Endothelial cell of umbilical vein (primary cell): ENCODE data around the gene BMPR1A.
A peak's percentile ranks its signal among the peaks of the same experiment; 100 is the strongest.

Experiments used
- CTCF ChIP-seq, 2 donors: IDR thresholded peaks; 1 replicate in 1 of 2; 2 replicates in 1 of 2; pipeline ENCODE4 v1.5.1; 2011; ENCODE audit warnings: low read length in 2 of 2, mild to moderate bottlenecking in 2 of 2, moderate library complexity in 2 of 2, control low read depth in 1 of 2, inconsistent platforms in 1 of 2, low read depth in 1 of 2; ENCODE audit not compliant: insufficient read depth in 1 of 2; ENCODE audit errors: extremely low read depth in 1 of 2
- EZH2 ChIP-seq: IDR thresholded peaks from 2 replicates; pipeline ENCODE4 v1.6.1; 2012; ENCODE audit warnings: borderline replicate concordance, low read depth, mild to moderate bottlenecking, moderate library complexity, low read length, inconsistent platforms; ENCODE audit not compliant: severe bottlenecking
- POLR2A ChIP-seq: IDR thresholded peaks from 2 replicates; pipeline ENCODE4 v1.6.1; 2012; ENCODE audit warnings: low read depth, mild to moderate bottlenecking, control low read depth, low read length
- POLR2AphosphoS5 ChIP-seq: IDR thresholded peaks from 2 replicates; pipeline ENCODE4 v1.6.1; 2012; ENCODE audit warnings: low read depth, mild to moderate bottlenecking, control low read depth, low read length, moderate library complexity; ENCODE audit not compliant: insufficient read depth

DNA sequence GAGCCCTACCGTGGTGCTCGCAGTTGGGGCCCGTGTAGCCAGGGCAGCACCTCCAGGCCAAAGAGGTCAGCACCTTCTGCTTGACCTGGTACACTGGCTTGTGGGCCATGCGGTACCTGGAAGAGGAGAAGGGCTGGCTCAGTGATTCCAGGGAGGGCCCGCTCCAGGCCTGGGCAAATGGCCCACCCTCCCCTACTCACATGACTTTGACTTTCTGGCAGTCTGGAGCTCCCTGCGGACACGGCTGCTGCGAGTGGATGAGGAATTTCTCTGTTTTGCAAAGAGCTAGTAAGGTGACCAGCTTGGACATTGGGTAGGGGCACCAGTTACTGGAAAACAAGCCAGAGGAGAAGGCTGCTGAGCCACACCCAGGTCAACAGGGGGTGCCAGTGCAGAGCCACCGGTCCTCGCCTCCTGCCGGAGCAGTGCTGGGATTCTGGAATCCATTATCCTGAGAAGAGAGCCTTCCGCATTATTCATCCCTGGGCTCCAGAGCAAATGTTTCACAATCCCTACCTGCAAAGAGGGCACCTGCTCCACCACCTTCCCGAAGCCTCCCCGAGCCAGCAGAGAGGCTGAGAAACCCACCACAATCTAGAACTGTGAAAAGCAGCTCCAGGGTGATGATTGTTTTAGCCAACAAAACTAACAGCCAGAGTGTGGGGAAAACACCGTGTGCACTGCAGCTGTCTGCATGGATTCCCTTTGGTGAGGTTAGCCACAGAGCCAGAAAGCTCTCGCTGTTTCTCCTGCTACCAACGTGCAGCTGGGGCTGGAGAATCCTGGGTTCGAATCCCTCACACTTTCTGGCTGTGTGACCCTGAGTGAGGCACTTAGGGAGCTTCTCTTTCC is 189.2 kb downstream of the BMPR1A start:
- TF ChIP-seq EZH2 (no peak), POLR2A (no peak), CTCF (IDR thresholded peaks at IDR 0.05; ENCODE audit: extremely low read depth in 1 of 2, insufficient read depth in 1 of 2, low read depth in 1 of 2, low read length in 2 of 2) (peak; percentile 7 to 16), POLR2AphosphoS5 (peak; percentile 12)
